ENCODE data around the gene TRIM71.
"Not testable (repeated sequence)": the region's sequence is repeated elsewhere in the genome, so short reads cannot be mapped to it uniquely, and the experiment has no call there.

Gene TRIM71

DNA sequence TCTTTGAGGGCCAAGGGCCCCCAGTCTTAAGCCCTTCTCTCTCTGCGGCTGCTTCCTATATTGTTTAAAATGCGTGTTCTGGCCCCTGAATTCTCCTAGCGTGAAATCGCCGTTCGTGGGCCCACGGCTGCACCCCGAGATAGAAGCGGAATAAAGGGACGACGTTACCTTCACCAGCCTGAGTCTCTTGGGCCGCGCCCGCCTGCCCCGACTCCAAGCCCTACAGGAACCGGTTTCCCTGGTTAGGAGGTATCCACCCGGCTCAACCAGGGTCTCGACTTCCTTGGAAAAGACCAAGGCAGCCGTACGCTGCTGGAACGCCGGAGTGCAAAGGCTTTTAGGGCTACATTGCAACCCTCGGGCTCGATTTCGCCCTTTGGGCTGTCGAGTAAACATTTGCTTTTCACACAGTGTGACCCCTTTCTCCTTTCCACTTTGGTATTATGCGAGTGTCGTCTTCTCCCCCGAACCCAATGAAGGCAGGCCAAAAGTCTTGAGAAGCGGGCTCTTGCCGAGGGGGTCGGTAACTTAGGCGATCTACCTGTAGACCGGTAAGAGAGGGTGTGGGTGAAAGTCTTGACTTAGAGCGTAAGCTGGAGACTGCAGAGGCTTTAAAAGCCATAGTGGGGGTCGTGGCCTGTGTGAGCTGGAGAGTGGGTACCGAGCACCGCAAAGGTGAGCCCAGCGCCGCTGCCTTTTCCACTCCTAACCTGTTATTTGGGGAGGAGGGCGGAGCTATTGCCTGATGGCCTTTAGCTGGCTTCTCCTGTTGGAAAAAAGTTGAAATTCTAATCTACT is 2.0 kb downstream of the TRIM71 start:
- DNase-seq (ENCODE audit: low read depth in 2 of 2) = no peak

GRCh38 chr3:32820430-32820829 is 2.6 kb downstream of the TRIM71 start:
- no peak for DNase-seq (ENCODE audit: low read depth in 2 of 2)

DNA sequence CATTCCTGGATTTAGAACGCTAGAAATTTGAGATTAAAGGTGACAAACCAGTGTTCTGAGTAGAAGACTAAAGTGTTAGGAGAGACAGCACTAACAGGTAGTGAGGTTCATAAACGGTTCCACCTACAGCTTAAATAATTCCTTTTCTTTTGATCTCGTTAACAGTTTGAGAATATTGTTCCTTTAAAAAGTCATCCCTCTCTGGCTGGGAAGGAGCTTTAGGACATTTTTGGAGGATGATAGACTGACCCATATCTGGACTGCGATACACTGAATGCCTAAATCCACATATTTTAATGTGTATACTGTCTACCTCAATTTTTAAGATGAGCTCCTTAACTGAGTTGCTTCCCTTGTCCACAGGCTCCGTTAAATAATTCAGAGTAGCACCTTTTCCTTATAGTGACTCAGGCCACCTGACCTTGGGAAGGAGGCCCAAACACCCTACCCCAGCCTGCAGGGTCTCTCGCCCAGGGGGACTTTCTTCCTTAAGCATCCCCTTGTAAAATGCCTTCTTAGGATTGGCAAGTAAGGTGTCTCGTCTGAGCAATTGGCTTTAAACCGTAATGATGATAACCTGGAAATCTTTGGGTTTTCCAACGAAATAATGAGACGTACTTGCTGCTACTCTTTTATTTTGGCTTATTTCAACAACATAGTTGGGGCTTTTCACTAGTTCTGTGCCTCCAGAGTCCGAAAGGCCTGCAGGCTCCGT is 3.3 kb downstream of the TRIM71 start:
- DNase-seq (ENCODE audit: low read depth in 2 of 2) = no peak

DNA sequence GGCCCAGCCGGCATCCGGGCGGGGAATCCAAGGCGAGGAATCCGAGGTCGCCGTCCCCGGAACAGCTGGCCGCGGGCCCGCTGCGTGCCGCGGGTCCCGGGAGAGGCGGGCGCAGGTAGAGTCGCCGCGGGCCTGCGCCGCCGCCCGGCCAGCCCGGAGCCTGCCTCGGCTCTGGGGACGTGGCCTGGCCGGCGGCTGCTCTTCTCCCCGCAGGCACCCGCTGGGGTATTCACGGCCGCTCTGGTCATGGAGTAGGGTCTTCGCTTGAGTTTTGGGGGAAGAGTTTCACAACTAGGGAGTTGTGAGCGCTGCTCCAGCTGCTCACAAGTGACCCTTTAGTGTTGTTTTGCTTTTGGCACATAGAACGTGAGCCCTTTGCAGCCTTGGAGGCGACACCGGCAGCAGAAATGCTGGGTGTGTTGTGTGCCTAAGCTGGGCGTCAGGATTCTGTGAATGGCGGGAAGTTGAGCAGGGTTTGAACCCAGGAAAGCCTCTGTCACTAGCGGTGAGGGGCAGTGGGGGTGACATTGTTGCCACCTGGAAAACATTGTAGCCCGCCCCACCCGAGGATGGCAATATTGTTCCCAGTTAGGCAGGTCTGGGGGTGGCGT is 4.0 kb downstream of the TRIM71 start:
- no peak for DNase-seq (ENCODE audit: low read depth in 2 of 2)

DNA sequence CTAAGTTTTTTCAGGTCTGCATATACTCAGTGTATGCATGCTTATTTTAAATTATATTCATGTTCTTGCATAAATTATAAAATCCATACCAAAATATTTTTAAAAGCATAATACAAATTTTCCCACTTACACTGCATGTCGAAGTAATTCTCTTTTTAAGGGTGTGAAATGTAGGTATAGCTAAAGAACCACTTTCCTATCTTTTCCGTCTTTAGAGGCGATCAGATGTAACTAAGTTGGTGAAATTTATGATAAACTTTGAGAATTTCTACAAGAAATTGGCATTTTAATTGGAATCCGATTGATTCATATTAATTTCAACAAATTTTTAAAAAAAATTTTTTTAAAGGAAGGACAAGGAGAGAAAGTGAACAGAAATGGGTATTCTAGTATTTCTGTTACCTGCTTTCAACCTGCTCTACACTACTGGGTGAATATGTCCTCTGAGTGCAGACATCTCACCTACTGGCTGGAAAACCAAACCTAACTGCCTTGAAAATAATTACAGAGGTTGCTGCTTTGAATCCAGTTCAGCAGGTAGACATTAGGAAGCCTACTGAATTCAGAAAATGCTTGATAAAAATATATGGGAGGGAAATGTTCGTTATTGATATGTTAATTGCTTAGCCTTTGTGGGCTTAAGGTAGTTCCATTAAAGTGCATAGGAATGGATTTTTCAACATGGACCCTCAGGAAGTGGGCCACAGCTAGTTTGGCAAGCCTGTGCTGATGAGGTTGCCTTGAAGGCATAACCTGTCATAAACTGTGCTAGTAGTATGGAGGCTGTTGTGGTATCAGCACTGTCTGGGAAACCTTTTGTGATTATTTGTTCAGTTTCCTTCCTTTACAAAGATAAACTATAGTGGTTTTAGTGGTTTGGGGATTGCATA is 5.1 kb downstream of the TRIM71 start:
- no peak for DNase-seq (ENCODE audit: low read depth in 2 of 2)

- not testable (repeated sequence) for DNase-seq (ENCODE audit: low read depth in 2 of 2)
Measured at GRCh38 chr3:32823641-32824184, 5.9 kb downstream of the TRIM71 start.

GRCh38 chr3:32825601-32826375 is 8.0 kb downstream of the TRIM71 start:
- no peak for DNase-seq (ENCODE audit: low read depth in 2 of 2)

GRCh38 chr3:32831062-32831461 is 13.3 kb downstream of the TRIM71 start:
- no peak for DNase-seq (ENCODE audit: low read depth in 2 of 2)

DNA sequence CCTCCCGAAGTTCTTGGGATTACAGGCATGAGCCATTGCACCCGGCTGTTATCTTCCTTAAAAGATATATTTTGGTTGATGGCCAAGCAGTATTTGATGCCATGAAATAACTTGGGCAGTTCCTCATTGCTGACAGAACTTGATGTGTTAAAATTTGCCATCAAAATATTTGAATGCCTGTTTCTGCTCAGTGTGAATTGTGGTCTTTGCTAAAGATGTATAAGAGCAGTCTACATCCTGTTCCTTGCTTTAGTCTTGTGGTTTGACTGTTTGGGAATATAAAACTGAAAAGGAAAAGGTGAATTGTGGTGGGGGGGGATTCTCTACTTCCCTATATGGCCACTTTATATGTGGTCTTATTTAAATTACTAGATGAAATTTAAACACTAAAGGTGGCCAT is 14.0 kb downstream of the TRIM71 start:
- no peak for DNase-seq (ENCODE audit: low read depth in 2 of 2)

GRCh38 chr3:32832193-32832592 is 14.4 kb downstream of the TRIM71 start:
- no peak for DNase-seq (ENCODE audit: low read depth in 2 of 2)

DNA sequence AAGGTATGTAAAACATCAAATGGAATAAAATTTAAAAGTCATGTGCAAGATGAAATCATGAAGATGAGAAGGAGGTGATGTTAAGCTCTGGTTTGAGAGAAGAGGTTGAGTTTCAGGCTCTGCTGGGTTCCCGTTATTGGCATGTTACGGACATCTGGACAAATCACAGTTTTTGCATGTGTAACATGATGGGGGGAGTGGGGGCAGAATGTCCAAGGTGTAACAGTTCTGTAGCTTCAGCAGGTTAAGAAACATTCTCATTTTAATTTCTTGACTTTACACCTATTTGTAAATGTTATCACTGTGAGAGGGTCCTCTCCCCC is 17.2 kb downstream of the TRIM71 start:
- DNase-seq (ENCODE audit: low read depth in 2 of 2) = no peak

DNA sequence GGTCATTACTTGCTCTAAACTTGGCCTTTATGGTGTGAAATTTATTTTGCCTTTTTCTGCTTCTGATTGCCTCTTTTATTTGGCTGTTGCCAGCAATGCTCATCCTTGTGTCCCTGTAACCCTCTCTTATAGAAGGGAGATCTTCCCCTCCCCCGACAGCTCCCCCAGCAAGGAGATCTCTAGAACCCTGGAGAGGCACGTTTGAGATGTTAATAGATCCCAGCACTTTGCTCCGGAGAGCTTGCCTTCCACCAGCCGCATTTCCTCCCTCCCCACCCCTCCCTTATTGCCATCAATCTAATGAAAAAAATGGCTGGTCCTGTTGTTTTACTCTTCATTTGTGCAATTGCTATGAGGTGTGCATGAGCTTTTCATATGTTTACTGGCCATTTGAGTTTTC is 18.2 kb downstream of the TRIM71 start:
- no peak for DNase-seq (ENCODE audit: low read depth in 2 of 2)

GRCh38 chr3:32836601-32837000 is 18.8 kb downstream of the TRIM71 start:
- no peak for DNase-seq (ENCODE audit: low read depth in 2 of 2)

DNA sequence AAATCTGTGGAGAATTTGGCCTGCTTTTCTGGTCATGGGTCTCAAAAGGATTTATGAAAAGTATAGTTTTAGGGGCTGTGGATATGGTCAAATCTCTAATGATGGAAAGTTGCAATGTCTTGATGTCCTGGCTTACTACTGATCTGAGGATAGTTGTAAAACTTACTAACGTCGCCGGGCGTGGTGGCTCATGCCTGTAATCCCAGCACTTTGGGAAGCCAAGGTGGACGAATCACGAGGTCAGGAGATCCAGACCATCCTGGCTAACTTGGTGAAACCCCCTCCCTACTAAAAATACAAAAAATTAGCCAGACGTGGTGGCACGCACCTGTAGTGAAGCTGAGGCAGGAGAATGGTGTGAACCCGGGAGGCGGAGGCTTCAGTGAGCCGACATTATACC is 19.6 kb downstream of the TRIM71 start:
- DNase-seq (ENCODE audit: low read depth in 2 of 2) = no peak

- DNase-seq (ENCODE audit: low read depth in 2 of 2) = no peak
Measured at GRCh38 chr3:32837789-32838188, 20.0 kb downstream of the TRIM71 start.

GRCh38 chr3:32839714-32840085 is 21.9 kb downstream of the TRIM71 start:
- DNase-seq (ENCODE audit: low read depth in 2 of 2) = no peak

- no peak for DNase-seq (ENCODE audit: low read depth in 2 of 2)
Measured at GRCh38 chr3:32840086-32840841, 22.5 kb downstream of the TRIM71 start.

DNA sequence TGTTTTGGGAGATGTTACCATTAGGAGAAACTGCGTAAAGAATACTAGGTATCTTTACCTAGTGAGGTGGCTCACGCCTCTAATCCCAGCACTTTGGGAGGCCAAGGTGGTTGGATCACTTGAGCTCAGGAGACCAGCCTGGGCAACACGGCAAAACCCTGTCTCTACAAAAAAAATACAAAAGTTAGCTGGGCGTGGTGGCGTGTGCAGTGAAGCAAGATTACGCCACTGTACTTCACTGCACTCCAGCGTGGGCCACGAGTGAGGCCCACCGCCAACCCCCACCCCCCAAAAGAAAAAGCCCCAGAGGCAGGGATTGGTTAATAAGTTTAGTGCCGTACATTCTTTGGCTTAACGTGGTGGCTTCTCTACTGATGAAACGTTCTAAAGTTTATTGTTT is 23.5 kb downstream of the TRIM71 start:
- no peak for DNase-seq (ENCODE audit: low read depth in 2 of 2)

- DNase-seq (ENCODE audit: low read depth in 2 of 2) = no peak
Measured at GRCh38 chr3:32841867-32842470, 24.2 kb downstream of the TRIM71 start.

DNA sequence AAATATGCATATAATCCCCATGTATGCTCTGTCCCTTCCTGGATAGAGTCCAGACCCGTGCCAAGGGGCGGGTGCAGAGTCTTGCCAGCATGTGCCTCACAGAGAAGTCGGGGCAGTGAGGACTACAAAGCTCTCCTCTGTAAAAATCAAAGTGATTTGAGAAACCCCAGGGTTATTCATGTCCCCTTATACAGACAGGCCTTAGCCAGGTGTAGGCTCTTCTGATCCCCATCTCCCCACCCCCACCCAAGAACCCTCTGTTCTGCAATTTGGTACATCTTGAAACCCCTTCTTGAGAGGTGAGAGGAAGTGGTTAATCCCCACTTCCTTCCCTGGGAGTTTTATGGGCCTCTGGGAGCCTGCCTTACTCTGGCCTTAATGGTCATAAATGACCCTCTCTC is 24.7 kb downstream of the TRIM71 start:
- DNase-seq (ENCODE audit: low read depth in 2 of 2) = no peak

Data from fibroblast of skin of left biceps (primary cell).